HEK293T (cell line): ENCODE measurements around the gene DPH6.

Source experiments
- ARNT ChIP-seq: fragments of 450-650 bp; IDR thresholded peaks from 2 replicates; pipeline ENCODE4 v1.6.1; 2017; ENCODE audit warnings: mild to moderate bottlenecking
- FOXK2 ChIP-seq: fragments of 450-650 bp; IDR thresholded peaks from 2 replicates; pipeline ENCODE4 v1.6.1; 2016; ENCODE audit warnings: mild to moderate bottlenecking
- L3MBTL2 ChIP-seq: fragments of 450-650 bp; conservative IDR thresholded peaks from 2 replicates; pipeline ENCODE4 v1.6.1; 2016; ENCODE audit warnings: mild to moderate bottlenecking
- SUZ12 ChIP-seq: fragments of 450-650 bp; IDR thresholded peaks from 2 replicates; pipeline ENCODE4 v1.6.1; 2016; ENCODE audit warnings: mild to moderate bottlenecking

GRCh38 chr15:35479423-35479822 is 66.5 kb downstream of the DPH6 start:
- TF ChIP-seq L3MBTL2 (no peak), FOXK2 (no peak), SUZ12 (no peak), ARNT (no peak)
